Breast epithelium (tissue), 4 donors: ENCODE data around the gene USP46. TPM values are rescaled to one million over a fixed set of nuclear protein-coding genes. Genes with fewer than 3 reads are reported as not detected.

Source experiments
- DNase-seq, 2 donors: peaks; one replicate each; pipeline ENCODE4 v3.0.0-alpha.2; 2019; ENCODE audit warnings: low spot score in 2 of 2
- H3K27ac ChIP-seq, 2 donors: fragments of 200-600 bp; sonication (generic) in 1 of 2; one replicate each; pipeline ENCODE4 v1.5.1; 2016 to 2019; ENCODE audit warnings: mild to moderate bottlenecking in 1 of 2
- H3K27me3 ChIP-seq, 2 donors: fragments of 200-600 bp; sonication (generic) in 1 of 2; one replicate each; pipeline versions ENCODE4 v1.5.1 to v1.6.0; 2017 to 2019; ENCODE audit warnings: control low read depth in 1 of 2, mild to moderate bottlenecking in 1 of 2
- H3K36me3 ChIP-seq: fragments of 200-600 bp; one replicate; pipeline ENCODE4 v1.5.1; 2019
- H3K4me1 ChIP-seq, 2 donors: fragments of 200-600 bp; sonication (generic); one replicate each; pipeline ENCODE4 v1.5.1; 2016 to 2019; ENCODE audit warnings: control low read depth in 1 of 2
- H3K4me3 ChIP-seq, 3 donors: fragments of 200-600 bp; sonication (generic); 1 replicate in 2 of 3; 2 replicates in 1 of 3; pipeline ENCODE4 v1.5.1; 2016 to 2019; ENCODE audit warnings: mild to moderate bottlenecking in 3 of 3, moderate library complexity in 2 of 3
- H3K9me3 ChIP-seq, 2 donors: fragments of 200-600 bp; sonication (generic) in 1 of 2; one replicate each; pipeline ENCODE4 v1.5.1; 2016 to 2019; ENCODE audit warnings: control low read depth in 1 of 2
- POLR2A ChIP-seq: fragments of 450-650 bp; IDR thresholded peaks from one replicate; pipeline ENCODE4 v1.6.1; 2016; ENCODE audit warnings: antibody characterized with exemption, mild to moderate bottlenecking, moderate library complexity
- POLR2AphosphoS5 ChIP-seq, 3 donors: sonication (generic); formaldehyde crosslinking; IDR thresholded peaks; one replicate each; pipeline ENCODE4 v1.6.1; 2017; ENCODE audit warnings: antibody characterized with exemption in 3 of 3
- intact Hi-C: fragments of 100-400 bp; cut with DNase I; formaldehyde crosslinking; loops from one replicate; pipeline ENCODE4 v1.15.1; 2023; ENCODE audit warnings: low total_unique reads
- total RNA-seq, 3 donors: library from RNA; depleted of rRNA; stranded (reverse); fragments of >200 nt; gene quantifications; one replicate each; pipeline ENCODE4 v1.1.0, GENCODE V29; 2016
- TF ChIP-seq, protein P1 (sequence below), 3 donors: fragments of 450-650 bp; IDR thresholded peaks; one replicate each; pipeline ENCODE4 v1.5.1; 2016 to 2017; ENCODE audit warnings: antibody characterized with exemption in 3 of 3, mild to moderate bottlenecking in 3 of 3, moderate library complexity in 3 of 3

USP46 gene
- total RNA-seq, 3 donors from 2014 or later, result 8.0 to 16.8 (median 14.1) TPM

DNA sequence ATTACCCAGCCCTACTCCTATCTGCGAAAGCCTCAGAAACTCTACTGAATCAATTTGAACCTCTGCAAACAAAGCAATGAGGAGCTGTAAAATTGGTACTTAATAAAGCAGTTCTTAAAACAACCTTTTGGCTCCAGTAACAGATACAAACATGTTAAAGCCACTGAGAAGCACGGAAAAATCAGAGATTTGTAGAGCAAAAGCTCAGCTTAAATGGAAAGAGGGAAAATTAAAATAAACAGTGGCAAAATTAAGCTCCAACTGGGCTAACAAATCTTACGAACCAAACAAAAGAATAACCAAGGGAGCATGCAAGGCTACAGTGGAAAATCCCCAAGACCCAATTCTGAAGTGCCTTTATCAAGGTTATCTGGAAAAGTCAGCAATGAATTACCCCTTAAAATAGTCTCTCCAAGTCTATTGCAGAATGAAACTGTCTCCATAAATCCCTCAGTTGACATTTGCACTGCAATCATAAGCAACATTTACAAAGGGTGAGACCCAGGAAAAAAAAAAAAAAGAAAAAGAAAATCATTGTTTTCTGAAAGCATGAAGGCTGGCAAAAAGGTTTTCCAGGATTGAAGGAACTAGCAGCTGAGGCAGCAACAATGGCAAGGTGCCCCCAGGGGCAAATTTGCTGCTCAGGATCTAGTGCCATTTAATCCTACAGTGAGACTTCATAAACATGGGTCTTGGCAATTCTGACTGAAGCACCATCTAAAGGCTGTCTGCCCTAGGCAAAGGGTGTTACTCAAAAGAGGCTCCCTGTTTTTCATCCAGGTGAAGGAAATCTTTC lies 40.1 kb downstream of the USP46 start:
- H3K36me3 ChIP-seq, result peaks cover 5% of the 10 kb centered on the region
- H3K4me1 ChIP-seq, result no peaks in the 10 kb centered on the region
- H3K27me3 ChIP-seq, result no peaks in the 10 kb centered on the region
- DNase-seq, result no peak
- H3K27ac ChIP-seq, result no peak overlapping the region
- TF ChIP-seq POLR2AphosphoS5 (IDR thresholded peaks at IDR 0.05) (no peak), POLR2A (no peak)
- TF ChIP-seq, protein P1, sequence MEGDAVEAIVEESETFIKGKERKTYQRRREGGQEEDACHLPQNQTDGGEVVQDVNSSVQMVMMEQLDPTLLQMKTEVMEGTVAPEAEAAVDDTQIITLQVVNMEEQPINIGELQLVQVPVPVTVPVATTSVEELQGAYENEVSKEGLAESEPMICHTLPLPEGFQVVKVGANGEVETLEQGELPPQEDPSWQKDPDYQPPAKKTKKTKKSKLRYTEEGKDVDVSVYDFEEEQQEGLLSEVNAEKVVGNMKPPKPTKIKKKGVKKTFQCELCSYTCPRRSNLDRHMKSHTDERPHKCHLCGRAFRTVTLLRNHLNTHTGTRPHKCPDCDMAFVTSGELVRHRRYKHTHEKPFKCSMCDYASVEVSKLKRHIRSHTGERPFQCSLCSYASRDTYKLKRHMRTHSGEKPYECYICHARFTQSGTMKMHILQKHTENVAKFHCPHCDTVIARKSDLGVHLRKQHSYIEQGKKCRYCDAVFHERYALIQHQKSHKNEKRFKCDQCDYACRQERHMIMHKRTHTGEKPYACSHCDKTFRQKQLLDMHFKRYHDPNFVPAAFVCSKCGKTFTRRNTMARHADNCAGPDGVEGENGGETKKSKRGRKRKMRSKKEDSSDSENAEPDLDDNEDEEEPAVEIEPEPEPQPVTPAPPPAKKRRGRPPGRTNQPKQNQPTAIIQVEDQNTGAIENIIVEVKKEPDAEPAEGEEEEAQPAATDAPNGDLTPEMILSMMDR (IDR thresholded peaks at IDR 0.05), result no peak
- H3K4me3 ChIP-seq, result no peak overlapping the region
- intact Hi-C loops, result no loop called here
- H3K9me3 ChIP-seq, result no peaks in the 10 kb centered on the region

DNA sequence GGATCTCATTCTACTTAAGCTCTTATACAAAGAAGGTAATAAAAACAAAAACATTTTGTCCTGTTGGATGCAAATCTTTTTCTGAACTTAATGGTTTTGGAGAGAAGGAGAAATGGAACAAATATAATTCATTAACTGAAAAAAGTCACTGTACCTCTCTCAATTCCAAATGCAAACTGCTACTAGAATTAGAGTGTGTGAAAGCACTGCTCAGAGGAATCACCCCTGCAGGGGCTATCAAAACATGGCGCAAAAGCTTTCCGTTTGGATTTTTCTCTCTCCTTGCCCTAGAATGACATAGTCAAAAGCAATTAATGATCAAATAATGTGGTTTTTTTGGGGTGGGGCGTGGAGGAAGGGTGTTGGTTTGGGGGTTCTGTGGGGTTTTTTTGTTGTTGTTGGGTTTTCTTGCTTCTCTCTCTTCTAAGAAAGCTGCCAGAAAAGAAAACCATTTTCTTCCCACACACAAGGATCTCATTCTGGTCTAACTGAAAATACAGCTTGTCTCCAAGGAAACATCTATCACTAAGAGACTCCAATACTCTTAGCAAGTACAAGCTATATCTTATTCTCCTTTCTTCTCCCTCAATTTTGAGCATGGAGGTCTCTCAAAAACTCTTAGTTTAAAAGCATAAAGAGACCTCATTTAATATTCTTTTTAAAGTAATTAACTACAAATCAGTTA lies 41.6 kb downstream of the USP46 start:
- Histone ChIP-seq H3K4me3 (no peak overlapping the region), H3K27ac (no peak overlapping the region), H3K36me3 (peaks cover 5% of the 10 kb centered on the region), H3K9me3 (no peaks in the 10 kb centered on the region), H3K27me3 (no peaks in the 10 kb centered on the region), H3K4me1 (no peaks in the 10 kb centered on the region)
- DNase-seq, result no peak
- TF ChIP-seq POLR2A (no peak), POLR2AphosphoS5 (IDR thresholded peaks at IDR 0.05) (no peak)
- TF ChIP-seq, protein P1 (IDR thresholded peaks at IDR 0.05), result no peak
- intact Hi-C loops, result no loop called here

DNA sequence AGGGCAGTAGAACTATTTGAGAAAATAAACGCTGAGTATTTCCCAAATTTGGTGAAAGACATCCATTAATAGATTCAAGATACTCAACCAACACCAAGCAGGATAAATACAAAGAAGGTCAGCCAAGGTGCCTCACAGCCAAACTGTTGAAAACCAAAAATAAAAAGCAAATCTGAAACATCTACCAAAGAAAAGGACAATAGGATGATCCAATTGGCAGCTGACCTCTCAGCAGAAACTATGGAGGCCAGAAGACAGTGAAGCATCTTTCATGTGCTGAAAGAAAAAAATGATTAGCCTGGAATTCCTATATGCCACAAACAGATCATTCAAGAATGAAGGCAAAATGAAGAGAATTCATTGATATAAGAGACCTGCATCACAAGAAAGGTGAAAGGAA lies 44.9 kb downstream of the USP46 start:
- H3K27ac ChIP-seq, result no peak overlapping the region
- DNase-seq, result no peak
- no peak overlapping the region for H3K4me3 ChIP-seq
- TF ChIP-seq, protein P1 (IDR thresholded peaks at IDR 0.05), result no peak
- no peak for TF ChIP-seq POLR2AphosphoS5 (IDR thresholded peaks at IDR 0.05)
- TF ChIP-seq POLR2A, result no peak
- H3K9me3 ChIP-seq, result no peaks in the 10 kb centered on the region
- intact Hi-C loops, result no loop called here
- no peaks in the 10 kb centered on the region for H3K4me1 ChIP-seq
- no peaks in the 10 kb centered on the region for H3K27me3 ChIP-seq
- H3K36me3 ChIP-seq, result peaks cover 5% of the 10 kb centered on the region

DNA sequence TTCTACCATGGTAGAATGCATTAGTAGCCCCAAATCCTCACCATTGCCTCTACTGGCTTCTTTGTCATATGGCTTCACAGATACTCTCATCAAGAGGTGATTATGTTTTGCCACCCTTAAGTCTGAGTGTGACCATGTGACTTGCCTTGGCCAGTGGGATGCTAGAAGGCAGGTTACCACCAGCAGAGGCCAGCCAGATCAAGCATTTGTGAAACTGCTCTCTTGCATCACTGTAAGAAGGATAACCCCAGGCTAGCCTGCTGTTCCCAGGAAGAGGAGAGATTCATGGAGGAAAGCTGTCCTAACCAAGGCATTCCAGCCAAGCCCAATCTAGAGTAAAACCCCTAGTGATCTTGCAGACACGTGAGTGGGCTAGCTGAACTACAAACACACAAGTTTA lies 46.8 kb downstream of the USP46 start:
- no peak for DNase-seq
- H3K36me3 ChIP-seq, result peaks cover 5% of the 10 kb centered on the region
- no peak overlapping the region for H3K27ac ChIP-seq
- no peak for TF ChIP-seq POLR2AphosphoS5 (IDR thresholded peaks at IDR 0.05)
- TF ChIP-seq, protein P1 (IDR thresholded peaks at IDR 0.05), result no peak
- no peak for TF ChIP-seq POLR2A
- H3K4me3 ChIP-seq, result no peak overlapping the region
- intact Hi-C loops, result no loop called here
- no peaks in the 10 kb centered on the region for H3K27me3 ChIP-seq
- no peaks in the 10 kb centered on the region for H3K9me3 ChIP-seq
- no peaks in the 10 kb centered on the region for H3K4me1 ChIP-seq

DNA sequence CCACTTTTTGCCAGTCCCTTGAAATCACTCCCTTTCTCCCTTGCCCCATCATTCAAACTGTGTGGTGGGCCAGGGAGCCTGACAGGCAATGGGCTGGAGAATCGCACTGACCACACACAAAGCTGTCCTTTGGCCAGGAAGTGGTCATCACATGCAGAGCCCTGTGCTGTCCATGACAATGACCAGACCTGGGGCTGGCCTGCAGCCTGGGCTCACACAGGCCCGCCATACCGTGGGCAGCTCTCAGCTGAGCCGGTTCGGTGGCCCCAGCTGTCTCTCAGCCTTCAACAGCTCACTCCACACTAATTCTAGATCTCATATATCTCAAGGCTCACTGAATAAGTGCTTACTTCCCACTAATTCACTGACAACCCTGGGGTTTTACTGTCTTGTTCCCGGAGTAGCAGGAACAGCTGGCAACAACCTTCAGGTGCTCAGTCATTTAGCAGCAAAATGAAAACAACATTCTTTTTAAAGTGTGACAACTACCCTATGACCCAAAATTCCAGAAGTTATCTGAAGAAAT lies 48.0 kb downstream of the USP46 start:
- H3K27me3 ChIP-seq, result no peaks in the 10 kb centered on the region
- H3K4me1 ChIP-seq, result no peaks in the 10 kb centered on the region
- H3K36me3 ChIP-seq, result no peaks in the 10 kb centered on the region
- TF ChIP-seq POLR2AphosphoS5 (IDR thresholded peaks at IDR 0.05), result no peak
- no peak for TF ChIP-seq POLR2A
- TF ChIP-seq, protein P1 (IDR thresholded peaks at IDR 0.05), result no peak
- no peak for DNase-seq
- H3K4me3 ChIP-seq, result no peak overlapping the region
- H3K27ac ChIP-seq, result no peak overlapping the region
- intact Hi-C loops, result no loop called here
- no peaks in the 10 kb centered on the region for H3K9me3 ChIP-seq
